Neural crest cell (in vitro differentiated cells): ENCODE data around the gene SPRYD7. TPM values are rescaled to one million over a fixed set of nuclear protein-coding genes. Genes with fewer than 3 reads are reported as not detected.

Experiments used
- DNase-seq: peaks from one replicate; pipeline ENCODE4 v3.0.0; 2021; ENCODE audit warnings: low read depth, mixed read lengths, low spot score
- H3K27ac Mint-ChIP-seq: one replicate; pipeline ENCODE4 v1.8.0; 2021; ENCODE audit warnings: mild to moderate bottlenecking, mixed read lengths; ENCODE audit not compliant: unreplicated experiment
- H3K27me3 Mint-ChIP-seq: 2 replicates; pipeline ENCODE4 v1.8.0; 2021; ENCODE audit warnings: low read depth, mild to moderate bottlenecking, mixed read lengths
- H3K36me3 Mint-ChIP-seq: 2 replicates; pipeline ENCODE4 v1.8.0; 2021; ENCODE audit warnings: low read depth, mild to moderate bottlenecking, mixed read lengths
- H3K4me1 Mint-ChIP-seq: 2 replicates; pipeline ENCODE4 v1.8.0; 2021; ENCODE audit warnings: mixed read lengths
- H3K4me3 Mint-ChIP-seq: one replicate; pipeline ENCODE4 v1.8.0; 2021; ENCODE audit warnings: mild to moderate bottlenecking, mixed read lengths
- H3K9me3 Mint-ChIP-seq: 2 replicates; pipeline ENCODE4 v1.8.0; 2021; ENCODE audit warnings: mixed read lengths
- total RNA-seq: library from RNA; stranded (reverse); gene quantifications from 2 replicates; pipeline ENCODE4 v1.2.1, GENCODE V29; 2021
- TF ChIP-seq, protein P1 (sequence below): fragments of 200-600 bp; sonication (generic); conservative IDR thresholded peaks from 2 replicates; pipeline ENCODE4 v1.5.0; 2021; ENCODE audit warnings: antibody characterized with exemption, mild to moderate bottlenecking

Gene SPRYD7
- total RNA-seq, 1 donor from 2014 or later = 3.8 TPM

- H3K4me3 Mint-ChIP-seq = no peak overlapping the region
- peaks cover 4% of the 10 kb centered on the region for H3K36me3 Mint-ChIP-seq
- no peaks in the 10 kb centered on the region for H3K27me3 Mint-ChIP-seq
- TF ChIP-seq, protein P1, sequence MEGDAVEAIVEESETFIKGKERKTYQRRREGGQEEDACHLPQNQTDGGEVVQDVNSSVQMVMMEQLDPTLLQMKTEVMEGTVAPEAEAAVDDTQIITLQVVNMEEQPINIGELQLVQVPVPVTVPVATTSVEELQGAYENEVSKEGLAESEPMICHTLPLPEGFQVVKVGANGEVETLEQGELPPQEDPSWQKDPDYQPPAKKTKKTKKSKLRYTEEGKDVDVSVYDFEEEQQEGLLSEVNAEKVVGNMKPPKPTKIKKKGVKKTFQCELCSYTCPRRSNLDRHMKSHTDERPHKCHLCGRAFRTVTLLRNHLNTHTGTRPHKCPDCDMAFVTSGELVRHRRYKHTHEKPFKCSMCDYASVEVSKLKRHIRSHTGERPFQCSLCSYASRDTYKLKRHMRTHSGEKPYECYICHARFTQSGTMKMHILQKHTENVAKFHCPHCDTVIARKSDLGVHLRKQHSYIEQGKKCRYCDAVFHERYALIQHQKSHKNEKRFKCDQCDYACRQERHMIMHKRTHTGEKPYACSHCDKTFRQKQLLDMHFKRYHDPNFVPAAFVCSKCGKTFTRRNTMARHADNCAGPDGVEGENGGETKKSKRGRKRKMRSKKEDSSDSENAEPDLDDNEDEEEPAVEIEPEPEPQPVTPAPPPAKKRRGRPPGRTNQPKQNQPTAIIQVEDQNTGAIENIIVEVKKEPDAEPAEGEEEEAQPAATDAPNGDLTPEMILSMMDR = no peak
- no peaks in the 10 kb centered on the region for H3K4me1 Mint-ChIP-seq
- H3K9me3 Mint-ChIP-seq = peaks cover 3% of the 10 kb centered on the region
- DNase-seq = no peak
- no peak overlapping the region for H3K27ac Mint-ChIP-seq
These were observed 27.5 kb downstream of the SPRYD7 start for GRCh38 chr13:49908637-49909036.

DNA sequence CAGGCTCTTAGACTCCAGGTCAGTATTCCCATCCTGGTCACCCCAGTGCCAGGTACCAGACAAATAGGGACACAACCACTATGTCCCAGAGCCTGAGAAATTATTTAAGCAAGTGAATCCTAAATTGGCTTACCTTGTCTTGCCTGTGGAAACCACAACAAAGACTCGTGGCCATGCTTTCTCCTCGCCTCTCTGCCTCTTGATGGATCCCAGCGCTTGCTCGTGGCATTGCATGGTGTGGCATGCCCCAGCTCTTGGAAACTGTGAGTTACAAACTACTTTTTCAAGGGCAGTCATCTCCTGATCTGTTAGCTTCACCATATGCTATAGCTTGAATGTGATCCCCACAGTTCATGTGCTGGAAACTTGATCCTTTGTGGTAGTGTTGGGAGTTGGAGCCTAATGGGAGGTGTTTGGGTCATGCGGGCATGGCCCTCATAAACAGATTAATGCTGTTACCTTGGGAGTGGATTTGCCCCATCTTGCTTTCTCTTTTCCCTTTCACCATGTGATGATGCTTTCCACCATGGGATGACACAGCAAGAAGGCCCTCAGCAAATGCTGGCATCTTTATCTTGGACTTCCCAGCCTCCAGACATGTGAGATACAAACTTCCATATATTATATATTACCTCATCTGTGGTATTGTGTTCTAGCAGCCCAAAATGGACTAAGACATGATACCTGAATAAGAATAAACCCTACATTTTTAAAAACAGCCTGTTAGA lies 31.2 kb downstream of the SPRYD7 start:
- Mint-ChIP-seq H3K27ac (no peak overlapping the region), H3K4me3 (no peak overlapping the region), H3K9me3 (peaks cover 3% of the 10 kb centered on the region), H3K36me3 (no peaks in the 10 kb centered on the region), H3K4me1 (peaks cover 8% of the 10 kb centered on the region), H3K27me3 (no peaks in the 10 kb centered on the region)
- TF ChIP-seq, protein P1 = no peak
- no peak for DNase-seq

GRCh38 chr13:49898792-49899191 lies 37.3 kb downstream of the SPRYD7 start:
- DNase-seq = no peak
- no peak overlapping the region for H3K27ac Mint-ChIP-seq
- peaks cover 7% of the 10 kb centered on the region for H3K9me3 Mint-ChIP-seq
- TF ChIP-seq, protein P1 = no peak
- no peak overlapping the region for H3K4me3 Mint-ChIP-seq
- peaks cover 8% of the 10 kb centered on the region for H3K4me1 Mint-ChIP-seq
- no peaks in the 10 kb centered on the region for H3K36me3 Mint-ChIP-seq
- no peaks in the 10 kb centered on the region for H3K27me3 Mint-ChIP-seq

DNA sequence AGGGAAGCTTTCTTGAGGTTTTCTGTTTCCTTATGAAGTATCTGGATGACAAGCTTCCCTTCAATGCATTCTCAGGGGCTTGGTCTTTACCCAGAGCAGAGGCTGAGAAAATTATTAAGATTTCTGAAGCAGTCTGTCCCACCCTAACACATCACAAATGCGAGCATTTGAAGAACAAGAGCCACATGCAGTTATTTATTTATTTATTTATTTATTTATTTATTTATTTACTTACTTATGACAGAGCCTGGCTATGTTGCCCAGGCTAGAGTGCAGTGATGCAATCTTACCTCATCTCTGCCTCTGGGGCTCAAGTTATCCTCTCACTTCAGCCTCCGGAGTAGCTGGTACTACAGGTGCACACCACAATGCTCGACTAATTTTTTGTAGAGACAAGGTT lies 38.4 kb downstream of the SPRYD7 start:
- Mint-ChIP-seq H3K9me3 (peaks cover 7% of the 10 kb centered on the region), H3K27ac (no peak overlapping the region), H3K36me3 (no peaks in the 10 kb centered on the region), H3K27me3 (no peaks in the 10 kb centered on the region), H3K4me3 (no peak overlapping the region), H3K4me1 (peaks cover 8% of the 10 kb centered on the region)
- no peak for DNase-seq
- TF ChIP-seq, protein P1 = no peak

DNA sequence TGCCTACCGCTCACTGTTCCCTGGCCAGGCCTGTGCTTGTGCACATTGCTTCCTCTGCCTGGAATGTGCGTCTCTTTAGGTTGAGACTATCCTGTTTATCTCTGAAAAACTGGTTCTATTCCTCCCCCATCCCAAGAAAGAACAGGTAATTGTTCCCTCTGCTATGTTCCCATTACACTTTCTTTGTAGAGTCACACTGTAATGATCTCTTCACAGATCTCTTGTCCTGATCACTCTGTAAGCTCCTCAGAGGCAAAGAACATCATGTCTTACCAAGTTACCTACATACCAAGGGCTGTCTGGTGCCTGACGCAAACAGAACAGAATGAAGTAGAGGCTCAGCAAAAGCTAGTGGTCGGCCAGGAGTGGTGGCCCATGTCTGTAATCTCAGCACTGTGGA lies 40.3 kb downstream of the SPRYD7 start:
- Mint-ChIP-seq H3K27ac (no peak overlapping the region), H3K4me3 (no peak overlapping the region), H3K36me3 (no peaks in the 10 kb centered on the region), H3K4me1 (peaks cover under 1% of the 10 kb centered on the region), H3K9me3 (peaks cover 7% of the 10 kb centered on the region), H3K27me3 (no peaks in the 10 kb centered on the region)
- TF ChIP-seq, protein P1 = no peak
- no peak for DNase-seq
